VCaP (cell line): ENCODE results near the gene HSPH1.

Source experiments
- H3K27ac ChIP-seq: fragments of 450-650 bp; 2 replicates; pipeline ENCODE4 v1.5.1; 2017
- CTCF ChIP-seq: fragments of 450-650 bp; conservative IDR thresholded peaks from 2 replicates; pipeline ENCODE4 v1.5.1; 2017; ENCODE audit warnings: mild to moderate bottlenecking, moderate library complexity

The HSPH1 gene

GRCh38 chr13:31201341-31202031 lies 39.8 kb upstream of the HSPH1 start:
- peak overlapping the region; percentile 87; the same call in 1 of the 2 replicates for H3K27ac ChIP-seq
- TF ChIP-seq CTCF: no peak

GRCh38 chr13:31200637-31200971 lies 38.9 kb upstream of the HSPH1 start:
- peak overlapping the region; percentile 87 for H3K27ac ChIP-seq
- TF ChIP-seq CTCF: no peak

GRCh38 chr13:31199849-31200636 lies 38.3 kb upstream of the HSPH1 start, which contains the start of gene B3GLCT:
TSS of gene B3GLCT (plus strand) at chr13:31199975. CDS start at chr13:31200085, 110 bp downstream.
- TF ChIP-seq CTCF: peak; percentile 93
- H3K27ac ChIP-seq: peak within 1 kb of the TSS; percentile 87

- H3K27ac ChIP-seq: peak overlapping the region; percentile 87
- TF ChIP-seq CTCF: no peak
These were observed 37.8 kb upstream of the HSPH1 start for GRCh38 chr13:31199527-31199848.

GRCh38 chr13:31198519-31198918 lies 36.8 kb upstream of the HSPH1 start:
- no peak overlapping the region for H3K27ac ChIP-seq
- no peak for TF ChIP-seq CTCF

GRCh38 chr13:31196992-31197391 lies 35.3 kb upstream of the HSPH1 start:
- TF ChIP-seq CTCF: no peak
- no peak overlapping the region for H3K27ac ChIP-seq

GRCh38 chr13:31195616-31196015 lies 33.9 kb upstream of the HSPH1 start:
- TF ChIP-seq CTCF: no peak
- H3K27ac ChIP-seq: no peak overlapping the region
